Measurements from ENCODE around the gene KRT16. TPM values are rescaled to one million over a fixed set of nuclear protein-coding genes. Genes with fewer than 3 reads are reported as not detected.

The KRT16 gene
- total RNA-seq, 1 experiment from 2014 or later = not detected

DNA sequence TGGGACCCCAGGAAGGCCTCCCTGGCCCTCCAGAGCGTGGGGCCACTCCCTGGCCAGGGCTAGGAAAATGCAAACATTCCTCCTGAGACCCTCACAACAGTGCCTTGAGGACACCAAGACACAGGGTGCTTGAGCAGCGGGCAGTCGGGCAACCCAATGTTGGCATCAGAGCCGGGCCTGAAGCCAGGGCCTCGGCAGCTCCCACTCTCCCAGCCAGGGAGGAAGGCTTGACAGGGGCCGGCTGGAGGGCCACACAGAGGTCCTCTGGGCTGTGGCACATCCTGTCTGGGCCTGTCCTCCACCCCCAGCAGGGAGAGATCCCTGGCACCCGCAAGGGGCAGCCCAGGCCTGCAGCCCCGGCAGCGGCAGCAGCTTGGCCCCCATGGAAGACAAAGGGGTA, 24.1 kb upstream of the KRT16 start:
- Histone ChIP-seq H3K23me2 (ENCODE audit: insufficient read length, low read depth, low read length, poor library complexity, severe bottlenecking) (no peaks in the 10 kb centered on the region), H2BK15ac (ENCODE audit: low read depth, low read length) (no peak overlapping the region), H3K27ac (ENCODE audit: insufficient read length, low read depth, low read length) (no peak overlapping the region), H3K23ac (ENCODE audit: insufficient read length, low read depth, low read length) (no peak overlapping the region), H4K91ac (ENCODE audit: insufficient read length, low read depth, low read length) (no peak overlapping the region), H3K18ac (ENCODE audit: insufficient read length, low read depth, low read length) (no peak overlapping the region), H4K20me1 (ENCODE audit: control insufficient read depth, insufficient read depth, insufficient read length) (no peaks in the 10 kb centered on the region), H4K8ac (replicated peaks; ENCODE audit: insufficient read length, low read depth, low read length) (no peak overlapping the region), H3K14ac (ENCODE audit: insufficient read depth, low read length) (no peak overlapping the region), H2AFZ (ENCODE audit: low read length) (no peak overlapping the region), H3K4ac (ENCODE audit: low read depth, low read length) (no peak overlapping the region), H3T11ph (ENCODE audit: low read length) (no peak overlapping the region), H3K56ac (ENCODE audit: insufficient read length, low read depth, low read length) (no peak overlapping the region), H3K9ac (ENCODE audit: extremely low read depth, insufficient read length, low read length) (no peak overlapping the region), H3K79me2 (ENCODE audit: insufficient read depth, low read length) (no peaks in the 10 kb centered on the region), H3K79me1 (ENCODE audit: insufficient read depth, low read depth, low read length, poor library complexity, severe bottlenecking) (no peaks in the 10 kb centered on the region), H3K4me2 (ENCODE audit: insufficient read depth, insufficient read length, low read length) (no peak overlapping the region), H3K4me1 (ENCODE audit: insufficient read depth, low read length) (no peaks in the 10 kb centered on the region), H2BK5ac (ENCODE audit: insufficient read length, low read length) (no peak overlapping the region), H2BK20ac (ENCODE audit: low read depth, low read length, poor library complexity, severe bottlenecking) (no peak overlapping the region), H2BK120ac (ENCODE audit: low read depth, low read length, poor library complexity, severe bottlenecking) (no peak overlapping the region), H2AK5ac (ENCODE audit: insufficient read length, low read length) (no peak overlapping the region), H3K9me3 (ENCODE audit: control insufficient read depth, low read depth, low read length) (no peaks in the 10 kb centered on the region), H3K27me3 (ENCODE audit: insufficient read depth, low read length) (no peaks in the 10 kb centered on the region), H4K5ac (ENCODE audit: insufficient read length, low read depth, low read length) (no peak overlapping the region), H2BK12ac (ENCODE audit: insufficient read length, low read depth, low read length) (no peak overlapping the region)
- Mint-ChIP-seq H3K27ac (no peak overlapping the region), H3K27me3 (ENCODE audit: low read depth) (no peaks in the 10 kb centered on the region; the same call in 1 of the 2 replicates), H3K4me1 (peaks cover 9 to 15% of the 10 kb centered on the region in 2 experiments), H3K4me3 (no peak overlapping the region), H3K36me3 (ENCODE audit: insufficient read depth in 1 of 3, low read depth in 3 of 3) (no peaks in the 10 kb centered on the region), H3K9me3 (no peaks in the 10 kb centered on the region)
- no CpG with 5 or more reads among the region's 9 CpGs for WGBS (ENCODE audit: extremely low coverage, insufficient read length, low lambda C conversion rate)
- TF ChIP-seq, protein P1, sequence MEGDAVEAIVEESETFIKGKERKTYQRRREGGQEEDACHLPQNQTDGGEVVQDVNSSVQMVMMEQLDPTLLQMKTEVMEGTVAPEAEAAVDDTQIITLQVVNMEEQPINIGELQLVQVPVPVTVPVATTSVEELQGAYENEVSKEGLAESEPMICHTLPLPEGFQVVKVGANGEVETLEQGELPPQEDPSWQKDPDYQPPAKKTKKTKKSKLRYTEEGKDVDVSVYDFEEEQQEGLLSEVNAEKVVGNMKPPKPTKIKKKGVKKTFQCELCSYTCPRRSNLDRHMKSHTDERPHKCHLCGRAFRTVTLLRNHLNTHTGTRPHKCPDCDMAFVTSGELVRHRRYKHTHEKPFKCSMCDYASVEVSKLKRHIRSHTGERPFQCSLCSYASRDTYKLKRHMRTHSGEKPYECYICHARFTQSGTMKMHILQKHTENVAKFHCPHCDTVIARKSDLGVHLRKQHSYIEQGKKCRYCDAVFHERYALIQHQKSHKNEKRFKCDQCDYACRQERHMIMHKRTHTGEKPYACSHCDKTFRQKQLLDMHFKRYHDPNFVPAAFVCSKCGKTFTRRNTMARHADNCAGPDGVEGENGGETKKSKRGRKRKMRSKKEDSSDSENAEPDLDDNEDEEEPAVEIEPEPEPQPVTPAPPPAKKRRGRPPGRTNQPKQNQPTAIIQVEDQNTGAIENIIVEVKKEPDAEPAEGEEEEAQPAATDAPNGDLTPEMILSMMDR (conservative IDR thresholded peaks at IDR 0.05) = no peak
- no peak for DNase-seq
